Measurements from ENCODE around the gene LONP1.

Gene LONP1

GRCh38 chr19:5674714-5675113 is 45.2 kb downstream of the LONP1 start:
- Histone ChIP-seq H3K36me3 (ENCODE audit: control insufficient read depth in 2 of 2, insufficient read depth in 1 of 2, low read length in 2 of 2) (peaks cover 0 to 22% of the 10 kb centered on the region in 2 experiments; a peak in 2 of 3 replicates), H3K27ac (ENCODE audit: extremely low read depth, low read depth, low read length) (no peak overlapping the region), H3K4me1 (ENCODE audit: control insufficient read depth, insufficient read depth, low read length) (no peaks in the 10 kb centered on the region), H3K9me3 (ENCODE audit: control insufficient read depth, insufficient read depth, low read depth, low read length) (no peaks in the 10 kb centered on the region), H3K4me3 (ENCODE audit: low read depth, low read length) (no peak overlapping the region)
- POLR2A ChIA-PET, result interaction anchor here (0.8 kb wide), 2 partner anchors 12 to 15 kb away, joined by 3 to 4 read pairs; partner anchors contain the start of gene RPL36
- TF ChIP-seq ZBTB48 (tag by site-specific recombination; IDR thresholded peaks at IDR 0.05), result 0 out of 2 replicates have a peak, but pooled peaks have one; percentile 22
- TF ChIP-seq ZNF610 (tag by site-specific recombination; IDR thresholded peaks at IDR 0.05; ENCODE audit: borderline replicate concordance), result no peak
- peak; percentile 53; the same call in 1 of the 2 replicates for TF ChIP-seq ZIC2 (tag by site-specific recombination; IDR thresholded peaks at IDR 0.05)
- CTCF ChIA-PET, result interaction anchor here (0.6 to 1.6 kb wide), 2 partner anchors 13 to 17 kb away, joined by 3 to 9 read pairs; no protein-coding TSS in a partner anchor

- Histone ChIP-seq H3K4me1 (ENCODE audit: control insufficient read depth, insufficient read depth, low read length) (no peaks in the 10 kb centered on the region), H3K27ac (ENCODE audit: extremely low read depth, low read depth, low read length) (no peak overlapping the region), H3K36me3 (ENCODE audit: control insufficient read depth in 2 of 2, insufficient read depth in 1 of 2, low read length in 2 of 2) (peaks cover under 1 to 31% of the 10 kb centered on the region in 2 experiments; a peak in 2 of 3 replicates), H3K4me3 (ENCODE audit: low read depth, low read length) (no peak overlapping the region), H3K9me3 (ENCODE audit: control insufficient read depth, insufficient read depth, low read depth, low read length) (no peaks in the 10 kb centered on the region)
- POLR2A ChIA-PET, result no interaction called here
- CTCF ChIA-PET, result no interaction called here
- no peak for TF ChIP-seq ZNF521 (tag by site-specific recombination; IDR thresholded peaks at IDR 0.05)
- TF ChIP-seq GLI4 (tag by site-specific recombination; IDR thresholded peaks at IDR 0.05), result peak; percentile 35; the same call in 1 of the 2 replicates
- TF ChIP-seq OSR2 (tag by site-specific recombination; IDR thresholded peaks at IDR 0.05), result no peak; the same call in 1 of the 2 replicates
- peak; percentile 98 for TF ChIP-seq ZBTB17 (tag by site-specific recombination; IDR thresholded peaks at IDR 0.05)
- TF ChIP-seq PRDM4 (tag by site-specific recombination; IDR thresholded peaks at IDR 0.05), result no peak
- no peak for TF ChIP-seq ELK4 (IDR thresholded peaks at IDR 0.05; ENCODE audit: borderline replicate concordance, low read depth, low read length)
- no peak for TF ChIP-seq KLF16 (tag by site-specific recombination; IDR thresholded peaks at IDR 0.05)
- TF ChIP-seq ZNF416 (tag by site-specific recombination; IDR thresholded peaks at IDR 0.05), result no peak
- no peak for TF ChIP-seq ZNF548 (tag by site-specific recombination; IDR thresholded peaks at IDR 0.05)
- TF ChIP-seq ZFP41 (tag by site-specific recombination; IDR thresholded peaks at IDR 0.05; ENCODE audit: borderline replicate concordance), result no peak
- TF ChIP-seq ZNF19 (tag by site-specific recombination; IDR thresholded peaks at IDR 0.05; ENCODE audit: low read depth), result no peak
- no peak for TF ChIP-seq ZNF610 (tag by site-specific recombination; IDR thresholded peaks at IDR 0.05; ENCODE audit: borderline replicate concordance)
- no peak for TF ChIP-seq ZNF23 (tag by site-specific recombination; IDR thresholded peaks at IDR 0.05; ENCODE audit: borderline replicate concordance)
- no peak for TF ChIP-seq ZNF138 (tag by site-specific recombination; IDR thresholded peaks at IDR 0.05; ENCODE audit: borderline replicate concordance)
- TF ChIP-seq ZNF350 (tag by site-specific recombination; IDR thresholded peaks at IDR 0.05), result no peak
- TF ChIP-seq ZSCAN16 (tag by site-specific recombination; IDR thresholded peaks at IDR 0.05), result no peak
- TF ChIP-seq ZNF274 (IDR thresholded peaks at IDR 0.05; ENCODE audit: low read length), result no peak
- TF ChIP-seq ZNF274 (tag by site-specific recombination; IDR thresholded peaks at IDR 0.05; ENCODE audit: borderline replicate concordance), result no peak
- TF ChIP-seq PRDM2 (tag by site-specific recombination; IDR thresholded peaks at IDR 0.05; ENCODE audit: borderline replicate concordance), result no peak
- no peak for TF ChIP-seq SETDB1 (IDR thresholded peaks at IDR 0.05; ENCODE audit: insufficient read length, low read length)
- no peak for TF ChIP-seq ZNF266 (tag by site-specific recombination; IDR thresholded peaks at IDR 0.05; ENCODE audit: low read depth)
Observed at GRCh38 chr19:5673752-5674151, 46.2 kb downstream of the LONP1 start.
